ENCODE measurements around the gene LCE1B. TPM values are rescaled to one million over a fixed set of nuclear protein-coding genes. Genes with fewer than 3 reads are reported as not detected.

LCE1B gene
- total RNA-seq, 2 donors from 2014 or later: not detected

DNA sequence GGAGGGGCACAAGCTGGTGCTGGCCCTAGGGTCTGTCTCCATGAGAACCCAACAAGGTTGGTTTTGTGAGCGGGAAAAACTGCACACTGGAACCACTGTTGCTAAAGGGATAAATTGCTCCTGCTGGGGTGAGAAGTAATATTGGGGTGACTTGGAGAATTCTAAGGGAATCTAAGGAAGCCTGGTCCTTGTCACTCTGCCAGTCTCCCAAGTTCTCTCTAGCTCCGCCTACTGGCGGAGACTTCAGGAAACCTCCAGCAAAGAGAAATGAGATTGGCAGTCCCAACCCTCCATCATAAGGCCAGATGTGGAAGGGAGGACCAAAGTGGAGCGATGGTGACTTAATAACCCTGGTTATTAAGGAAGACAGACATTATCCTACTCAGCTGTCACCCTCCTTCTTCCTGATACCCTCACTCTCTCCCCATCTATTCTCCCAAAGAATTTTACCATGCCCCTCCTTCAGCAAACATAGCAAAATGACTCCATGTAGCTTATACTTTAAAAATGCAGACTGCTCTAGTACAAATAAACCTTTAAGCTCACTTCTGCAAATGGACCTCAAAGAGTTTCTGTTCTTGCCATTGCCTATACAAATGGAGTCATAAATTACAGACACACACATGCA, 34.1 kb upstream of the LCE1B start:
- H3K9ac ChIP-seq (ENCODE audit: low read depth in 2 of 2, low read length in 2 of 2): no peak overlapping the region
- no peak overlapping the region for H3K27ac ChIP-seq
- no peaks in the 10 kb centered on the region for H3K4me1 ChIP-seq
- H3K4me3 ChIP-seq: no peak overlapping the region
- H3K36me3 ChIP-seq: no peaks in the 10 kb centered on the region
- TF ChIP-seq, protein P1, sequence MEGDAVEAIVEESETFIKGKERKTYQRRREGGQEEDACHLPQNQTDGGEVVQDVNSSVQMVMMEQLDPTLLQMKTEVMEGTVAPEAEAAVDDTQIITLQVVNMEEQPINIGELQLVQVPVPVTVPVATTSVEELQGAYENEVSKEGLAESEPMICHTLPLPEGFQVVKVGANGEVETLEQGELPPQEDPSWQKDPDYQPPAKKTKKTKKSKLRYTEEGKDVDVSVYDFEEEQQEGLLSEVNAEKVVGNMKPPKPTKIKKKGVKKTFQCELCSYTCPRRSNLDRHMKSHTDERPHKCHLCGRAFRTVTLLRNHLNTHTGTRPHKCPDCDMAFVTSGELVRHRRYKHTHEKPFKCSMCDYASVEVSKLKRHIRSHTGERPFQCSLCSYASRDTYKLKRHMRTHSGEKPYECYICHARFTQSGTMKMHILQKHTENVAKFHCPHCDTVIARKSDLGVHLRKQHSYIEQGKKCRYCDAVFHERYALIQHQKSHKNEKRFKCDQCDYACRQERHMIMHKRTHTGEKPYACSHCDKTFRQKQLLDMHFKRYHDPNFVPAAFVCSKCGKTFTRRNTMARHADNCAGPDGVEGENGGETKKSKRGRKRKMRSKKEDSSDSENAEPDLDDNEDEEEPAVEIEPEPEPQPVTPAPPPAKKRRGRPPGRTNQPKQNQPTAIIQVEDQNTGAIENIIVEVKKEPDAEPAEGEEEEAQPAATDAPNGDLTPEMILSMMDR (IDR thresholded peaks at IDR 0.05): no peak
- intact Hi-C loops (cut with DNase I): no loop called here
- no peak for DNase-seq
- no peaks in the 10 kb centered on the region for H3K9me3 ChIP-seq
- no peaks in the 10 kb centered on the region for H3K27me3 ChIP-seq

DNA sequence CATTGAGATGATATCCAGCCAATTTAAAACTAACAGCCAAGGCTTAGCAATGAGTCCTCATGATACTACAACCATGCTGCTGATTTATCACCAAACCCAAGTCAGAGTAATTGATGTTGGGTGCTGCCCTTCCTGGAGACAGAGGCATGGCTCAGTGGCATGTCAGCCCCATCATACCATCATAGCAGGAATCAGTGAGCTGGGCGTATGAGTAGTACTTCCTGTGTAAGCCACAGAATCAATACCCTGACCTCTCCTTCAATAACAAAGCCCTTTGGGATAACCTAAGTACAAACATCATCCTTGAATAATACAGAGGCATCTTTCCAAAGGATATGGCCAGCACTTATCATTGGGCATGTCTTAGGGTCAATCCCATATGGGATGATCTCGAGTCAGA, 28.7 kb upstream of the LCE1B start:
- Histone ChIP-seq H3K36me3 (no peaks in the 10 kb centered on the region), H3K4me3 (no peak overlapping the region), H3K4me1 (no peaks in the 10 kb centered on the region), H3K27ac (no peak overlapping the region), H3K9me3 (no peaks in the 10 kb centered on the region), H3K9ac (ENCODE audit: low read depth in 2 of 2, low read length in 2 of 2) (no peak overlapping the region), H3K27me3 (no peaks in the 10 kb centered on the region)
- no peak for DNase-seq
- TF ChIP-seq, protein P1 (IDR thresholded peaks at IDR 0.05): no peak
- intact Hi-C loops (cut with DNase I): no loop called here

DNA sequence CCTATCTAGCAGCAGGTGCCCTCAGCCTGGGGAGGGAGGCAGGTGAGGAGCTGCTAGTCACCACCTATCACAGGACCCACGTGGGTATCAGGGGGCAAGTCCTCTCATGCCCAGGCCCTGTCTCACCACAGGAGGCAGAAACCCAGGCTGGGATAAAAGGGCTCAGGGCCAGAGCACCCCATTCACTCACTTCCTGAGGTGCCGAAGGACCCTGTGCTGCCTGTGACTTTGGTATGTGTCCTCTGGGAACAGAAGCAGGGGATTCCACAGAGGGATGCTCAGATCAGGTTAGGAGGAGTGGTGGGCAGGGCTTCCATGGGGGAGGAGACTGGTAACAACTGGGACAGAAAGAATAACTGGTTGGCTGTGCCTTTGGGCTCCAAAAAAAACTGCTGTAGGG, 25.7 kb upstream of the LCE1B start, which contains the start of gene LCE1E:
TSS of gene LCE1E (plus strand) at position 181 of the 400 bp plus-strand sequence. CDS start 1,043 bp downstream, outside the sequence.
- no peaks in the 10 kb centered on the region for H3K27me3 ChIP-seq
- no peaks in the 10 kb centered on the region for H3K4me1 ChIP-seq
- intact Hi-C loops (cut with DNase I): no loop called here
- H3K27ac ChIP-seq: no peak within 1 kb of the TSS
- no peak for DNase-seq
- H3K36me3 ChIP-seq: no peaks in the 10 kb centered on the region
- no peaks in the 10 kb centered on the region for H3K9me3 ChIP-seq
- no peak within 1 kb of the TSS for H3K4me3 ChIP-seq
- TF ChIP-seq, protein P1 (IDR thresholded peaks at IDR 0.05): no peak
- no peak within 1 kb of the TSS for H3K9ac ChIP-seq (ENCODE audit: low read depth in 2 of 2, low read length in 2 of 2)

DNA sequence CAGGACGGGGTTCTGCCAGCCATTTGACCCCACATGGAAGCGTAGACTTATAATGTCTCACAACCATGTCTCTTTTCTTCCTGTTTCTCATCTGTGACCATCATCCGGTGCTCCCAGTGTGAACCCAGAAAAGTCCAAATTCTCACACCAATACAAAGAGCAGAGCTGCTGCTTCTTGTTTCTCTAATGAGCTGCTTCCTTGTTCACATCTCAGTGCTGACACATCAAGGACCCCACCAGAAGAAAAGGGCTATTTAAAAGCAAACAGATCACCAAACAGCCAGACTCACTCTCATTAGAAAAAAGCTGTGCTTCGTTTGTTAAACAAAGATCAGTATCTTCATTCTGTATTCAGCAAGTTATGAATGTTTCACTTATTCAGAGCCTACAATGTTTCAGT, 16.1 kb upstream of the LCE1B start:
- H3K9ac ChIP-seq (ENCODE audit: low read depth in 2 of 2, low read length in 2 of 2): no peak overlapping the region
- H3K27ac ChIP-seq: no peak overlapping the region
- no peaks in the 10 kb centered on the region for H3K4me1 ChIP-seq
- no peaks in the 10 kb centered on the region for H3K9me3 ChIP-seq
- no peak overlapping the region for H3K4me3 ChIP-seq
- TF ChIP-seq, protein P1 (IDR thresholded peaks at IDR 0.05): no peak
- intact Hi-C loops (cut with DNase I): no loop called here
- no peaks in the 10 kb centered on the region for H3K27me3 ChIP-seq
- H3K36me3 ChIP-seq: no peaks in the 10 kb centered on the region
- DNase-seq: no peak

DNA sequence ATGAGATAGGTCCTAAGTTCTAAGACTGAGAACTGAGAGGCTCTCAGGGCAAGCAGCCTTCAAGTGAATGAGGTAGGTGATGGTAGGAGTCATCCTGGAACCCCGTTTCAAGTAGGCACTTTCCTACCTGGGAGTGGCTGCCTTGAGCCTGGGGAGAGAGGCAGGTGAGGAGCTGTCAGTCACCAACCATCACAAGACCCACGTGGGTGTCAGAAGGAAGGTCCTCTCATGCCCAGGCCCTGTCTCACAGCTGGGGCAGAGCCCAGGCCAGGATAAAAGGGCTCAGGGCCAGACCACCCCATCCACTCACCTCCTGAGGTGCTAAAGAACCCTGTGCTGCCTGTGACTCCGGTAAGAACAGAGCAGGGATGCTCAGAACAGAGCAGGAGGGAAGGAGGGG, 15.3 kb upstream of the LCE1B start, which contains the start of gene LCE1D:
TSS of gene LCE1D (plus strand) at position 301 of the 400 bp plus-strand sequence. CDS start 1,074 bp downstream, outside the sequence.
- no peak for DNase-seq
- Histone ChIP-seq H3K4me1 (no peaks in the 10 kb centered on the region), H3K27ac (no peak within 1 kb of the TSS), H3K9ac (ENCODE audit: low read depth in 2 of 2, low read length in 2 of 2) (no peak within 1 kb of the TSS), H3K9me3 (no peaks in the 10 kb centered on the region), H3K36me3 (no peaks in the 10 kb centered on the region), H3K27me3 (no peaks in the 10 kb centered on the region), H3K4me3 (no peak within 1 kb of the TSS)
- TF ChIP-seq, protein P1 (IDR thresholded peaks at IDR 0.05): no peak
- intact Hi-C loops (cut with DNase I): no loop called here

All from colonic mucosa (tissue), 4 donors.